Activated T-helper 1 cell treated with anti-CD3 and anti-CD28 coated beads, Interleukin-2, amount 50 U/mL, for 16 hours (primary cell): ENCODE data around the gene GYS1.

ENCODE experiments used
- DNase-seq, 2 donors: peaks; one replicate each; pipeline ENCODE4 v3.0.0-alpha.2; 2020; ENCODE audit warnings: low read depth in 1 of 2, low spot score in 1 of 2

Gene GYS1

GRCh38 chr19:48965040-48965805, 27.9 kb downstream of the GYS1 start, which contains the start of gene FTL:
Gene FTL (plus strand): TSS chr19:48965309. CDS start chr19:48965508, 199 bp downstream.
- peak; percentile 73 to 81 for DNase-seq

DNA sequence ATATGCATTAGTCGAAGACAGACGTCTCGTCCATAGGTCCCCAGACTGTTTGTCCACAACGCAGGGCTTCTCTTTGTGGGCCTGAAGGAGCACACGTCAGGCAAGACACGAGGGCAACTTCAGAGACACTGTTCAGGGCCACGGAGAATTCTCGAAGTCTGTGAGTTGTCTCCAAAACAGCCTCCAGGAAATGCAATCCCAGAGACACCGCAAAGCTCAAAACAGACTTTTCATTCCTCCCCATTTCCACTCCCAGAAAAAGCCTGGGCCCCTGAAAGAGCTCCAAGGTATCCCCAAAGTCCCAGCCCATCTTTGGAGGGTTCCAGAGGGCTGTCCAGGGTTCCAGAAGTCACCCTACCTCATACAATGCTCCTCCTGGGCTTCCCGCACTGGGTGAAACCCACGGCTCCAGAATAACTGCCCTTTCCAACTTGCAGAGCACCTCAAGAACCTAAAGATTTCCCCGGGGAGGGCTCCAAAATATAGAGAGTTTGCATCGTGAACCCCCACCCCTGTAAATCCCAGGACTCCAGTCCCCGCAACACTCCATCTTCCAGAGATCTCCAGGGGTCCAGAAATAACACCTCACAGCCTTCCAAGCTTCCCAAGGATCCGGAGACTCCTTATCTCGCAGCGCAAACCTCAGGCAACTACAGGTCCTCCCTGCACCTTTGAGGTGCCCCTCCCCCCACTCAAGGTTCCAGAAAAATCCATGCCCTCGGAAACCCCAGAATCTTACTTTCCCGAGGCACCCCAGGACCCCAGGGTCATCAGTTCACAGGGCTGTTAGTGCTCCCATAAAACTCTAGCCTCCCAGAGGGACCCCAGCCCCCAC, 28.7 kb downstream of the GYS1 start:
- DNase-seq = no peak

- peak; percentile 34 to 48 for DNase-seq
These were observed 29.5 kb downstream of the GYS1 start for GRCh38 chr19:48963371-48964204.

DNA sequence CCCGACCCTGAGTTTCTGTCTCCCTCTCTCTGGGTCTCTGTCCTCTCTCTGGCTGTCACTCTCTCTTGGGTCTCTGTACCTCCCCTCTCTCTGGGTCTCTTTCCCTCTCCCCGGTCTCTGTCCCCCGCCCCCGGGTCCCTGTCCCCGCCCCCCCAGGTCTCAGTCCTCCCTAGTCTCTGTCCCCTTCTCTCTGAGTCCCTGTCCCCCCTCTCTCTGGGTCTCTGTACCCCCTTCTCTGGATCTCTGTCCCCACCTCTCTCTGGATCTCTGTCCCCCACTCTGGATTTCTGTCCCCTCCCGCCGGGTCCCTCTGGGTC, 30.3 kb downstream of the GYS1 start:
- no peak for DNase-seq

GRCh38 chr19:48962029-48962848, 30.9 kb downstream of the GYS1 start:
- no peak for DNase-seq

- no peak for DNase-seq
These were observed 31.5 kb downstream of the GYS1 start for GRCh38 chr19:48961673-48962028.

DNA sequence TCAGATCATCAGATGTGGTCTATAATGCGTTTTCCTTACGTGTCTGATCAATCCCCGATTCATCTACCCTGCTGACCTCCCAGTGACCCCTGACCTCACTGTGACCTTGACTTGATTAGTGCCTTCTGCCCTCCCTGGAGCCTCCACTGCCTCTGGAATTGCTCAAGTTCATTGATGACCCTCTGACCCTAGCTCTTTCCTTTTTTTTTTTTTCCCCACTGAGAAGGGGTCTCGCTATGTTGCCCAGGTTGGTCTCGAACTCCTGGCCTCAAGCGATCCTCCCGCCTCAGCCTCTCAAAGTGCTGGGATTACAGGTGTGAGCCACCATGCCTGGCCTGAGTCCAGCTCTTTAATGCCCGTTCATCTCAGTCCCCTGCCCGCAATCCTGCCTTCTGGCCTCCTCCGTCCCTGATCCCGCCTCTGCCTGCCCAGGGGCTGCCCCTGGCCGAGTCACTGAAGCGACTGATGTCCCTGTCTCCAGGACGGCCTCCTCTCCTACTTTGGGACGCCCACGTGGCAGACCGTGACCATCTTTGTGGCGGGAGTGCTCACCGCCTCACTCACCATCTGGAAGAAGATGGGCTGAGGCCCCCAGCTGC, 32.0 kb downstream of the GYS1 start:
- DNase-seq = no peak

DNA sequence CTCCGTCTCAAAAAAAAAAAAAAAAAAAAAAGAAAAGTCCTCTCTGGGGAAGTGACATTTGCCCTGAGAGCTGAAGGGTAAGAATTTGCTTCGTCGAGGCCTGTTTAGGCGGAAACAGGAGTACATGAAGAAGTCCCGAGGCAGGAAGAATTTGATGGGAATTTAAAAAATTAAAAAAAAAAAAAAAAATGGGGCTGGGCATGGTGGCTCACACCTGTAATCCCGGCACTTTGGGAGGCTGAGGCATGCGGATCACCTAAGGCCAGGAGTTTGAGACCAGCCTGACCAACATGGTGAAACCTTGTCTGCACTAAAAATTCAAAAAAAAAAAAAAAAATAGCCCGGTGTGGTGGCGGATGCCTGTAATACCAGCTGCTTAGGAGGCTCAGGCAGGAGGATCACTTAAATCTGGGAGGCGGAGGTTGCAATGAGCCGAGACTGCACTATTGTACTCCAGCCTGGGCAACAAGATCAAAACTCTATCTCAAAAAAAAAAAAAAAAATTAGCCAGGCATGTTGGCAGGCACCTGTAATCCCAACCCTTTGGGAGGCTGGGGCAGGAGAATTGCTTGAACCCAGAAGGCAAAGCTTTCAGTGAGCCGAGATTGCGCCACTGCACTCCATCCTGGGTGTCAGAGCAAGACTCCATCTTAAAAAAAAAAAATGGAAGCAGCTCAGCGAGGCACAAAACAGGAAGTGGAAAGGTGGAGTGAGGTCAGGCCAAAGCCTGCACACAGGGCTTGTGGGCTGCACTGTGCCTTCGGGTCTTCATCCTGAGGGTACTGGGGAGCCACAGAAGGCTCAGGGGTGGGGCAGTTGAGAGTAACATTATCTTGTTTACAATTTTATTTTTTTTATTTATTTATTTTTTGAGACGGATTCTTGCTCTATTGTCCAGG, 33.5 kb downstream of the GYS1 start:
- DNase-seq = no peak

DNA sequence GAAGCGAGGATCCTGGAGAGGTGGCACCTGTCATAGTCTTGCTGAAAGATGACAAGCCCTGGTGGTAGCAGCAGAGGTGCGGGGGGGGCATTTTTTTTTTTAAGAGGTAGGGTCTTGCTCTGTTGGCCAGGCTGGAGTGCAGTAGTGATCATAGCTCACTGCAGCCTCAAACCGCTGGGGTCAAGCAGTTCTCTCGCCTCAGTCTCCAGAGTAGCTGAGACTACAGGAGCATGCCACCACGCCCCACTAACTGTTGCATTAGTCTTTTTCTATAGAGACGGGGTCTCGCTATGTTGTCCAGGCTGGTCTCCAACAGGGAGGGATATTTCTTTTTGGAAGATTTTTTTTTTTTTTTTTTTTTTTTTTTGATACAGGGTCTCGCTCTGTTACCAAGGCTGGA, 35.1 kb downstream of the GYS1 start:
- no peak for DNase-seq

DNA sequence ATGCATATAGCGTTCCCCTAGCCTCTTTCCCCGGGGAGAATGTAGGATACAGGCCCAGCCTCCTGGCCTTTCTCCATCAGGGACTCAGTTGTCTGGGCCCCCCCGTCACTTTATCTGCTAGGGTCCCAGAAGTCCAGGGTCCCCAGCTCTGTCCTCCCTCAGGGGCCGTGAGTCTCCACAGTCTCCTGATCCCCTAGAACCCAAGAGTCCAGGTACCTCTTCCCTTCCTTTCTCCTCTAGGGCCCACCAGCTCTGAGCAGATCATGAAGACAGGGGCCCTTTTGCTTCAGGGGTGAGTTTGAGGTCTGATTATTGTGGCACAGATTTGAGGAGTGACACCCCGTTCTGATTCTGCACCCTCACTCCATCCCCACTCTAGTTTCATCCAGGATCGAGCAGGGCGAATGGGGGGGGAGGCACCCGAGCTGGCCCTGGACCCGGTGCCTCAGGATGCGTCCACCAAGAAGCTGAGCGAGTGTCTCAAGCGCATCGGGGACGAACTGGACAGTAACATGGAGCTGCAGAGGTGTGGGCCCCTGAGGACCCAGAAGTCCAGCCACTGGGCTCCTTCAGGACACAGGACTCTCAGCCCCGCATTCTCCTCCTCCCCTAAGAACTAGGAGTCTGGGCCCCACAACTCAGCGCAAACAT, 37.7 kb downstream of the GYS1 start:
- DNase-seq = no peak

DNA sequence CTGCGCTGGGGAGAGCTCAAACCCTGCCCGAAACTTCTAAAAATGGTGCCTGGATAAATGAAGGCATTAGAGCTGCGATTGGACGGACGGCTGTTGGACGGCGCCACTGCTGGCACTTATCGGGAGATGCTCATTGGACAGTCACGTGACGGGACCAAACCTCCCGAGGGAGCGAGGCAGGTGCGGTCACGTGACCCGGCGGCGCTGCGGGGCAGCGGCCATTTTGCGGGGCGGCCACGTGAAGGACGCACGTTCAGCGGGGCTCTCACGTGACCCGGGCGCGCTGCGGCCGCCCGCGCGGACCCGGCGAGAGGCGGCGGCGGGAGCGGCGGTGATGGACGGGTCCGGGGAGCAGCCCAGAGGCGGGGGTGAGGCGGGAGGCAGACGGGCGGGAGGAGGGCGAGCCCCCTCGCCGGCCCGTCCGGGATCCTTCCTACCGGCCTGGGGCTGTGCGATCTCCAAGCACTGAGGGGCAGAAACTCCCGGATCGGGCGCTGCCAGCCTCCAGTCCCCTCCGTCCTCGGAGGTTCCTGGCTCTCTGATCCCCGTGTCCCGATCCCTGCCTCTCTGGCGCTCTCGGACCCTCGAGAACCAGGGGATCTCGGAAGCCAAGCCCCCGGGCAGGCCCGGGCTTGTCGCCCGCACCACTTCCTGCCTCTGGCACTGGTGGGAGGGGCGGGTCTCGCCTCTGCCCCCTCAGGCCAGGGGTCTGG, 38.4 kb downstream of the GYS1 start, which contains the start of gene BAX:
TSS of gene BAX (plus strand) at position 281 of the 713 bp plus-strand sequence. CDS start at position 335, 54 bp downstream.
- DNase-seq = peak; percentile 71 to 85

GRCh38 chr19:48953990-48954594, 39.0 kb downstream of the GYS1 start:
- DNase-seq = no peak

DNA sequence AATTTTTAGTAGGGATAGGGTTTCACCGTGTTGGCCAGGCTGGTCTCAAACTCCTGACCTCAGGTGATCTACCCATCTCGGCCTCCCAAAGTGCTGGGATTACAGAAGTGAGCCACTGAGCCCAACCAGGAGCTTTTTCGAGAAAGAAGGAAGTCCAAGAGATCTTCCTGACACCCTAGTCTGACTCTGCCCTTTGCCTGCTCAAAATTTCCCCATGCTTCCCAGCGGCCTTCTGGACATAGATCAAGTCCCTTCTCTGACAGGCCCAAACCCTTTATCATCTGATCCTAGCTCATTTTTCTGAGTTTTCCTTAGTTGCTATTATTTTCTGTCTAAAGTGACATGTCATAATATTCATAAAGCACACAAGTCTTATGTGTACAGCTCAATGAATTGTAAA, 40.0 kb downstream of the GYS1 start:
- no peak for DNase-seq

GRCh38 chr19:48950830-48951519, 42.1 kb downstream of the GYS1 start:
- no peak for DNase-seq

DNA sequence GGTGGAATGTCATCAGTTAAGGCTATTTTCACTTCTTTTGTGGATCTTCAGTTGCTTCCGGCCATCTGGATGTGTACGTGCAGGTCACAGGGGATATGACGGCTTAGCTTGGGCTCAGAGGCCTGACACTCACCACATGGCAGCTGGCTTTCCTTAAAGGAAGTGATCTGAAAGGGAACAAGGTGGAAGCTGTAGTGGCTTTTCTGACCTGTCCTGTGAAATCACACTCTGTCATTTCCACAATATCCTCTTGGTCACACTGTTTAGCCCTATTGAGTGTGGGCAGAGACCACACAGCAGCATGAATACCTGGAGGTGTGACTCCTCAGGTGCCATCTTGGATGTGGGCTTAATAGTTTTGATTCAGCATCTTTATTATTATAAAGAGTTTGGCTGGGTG, 43.0 kb downstream of the GYS1 start:
- no peak for DNase-seq

DNA sequence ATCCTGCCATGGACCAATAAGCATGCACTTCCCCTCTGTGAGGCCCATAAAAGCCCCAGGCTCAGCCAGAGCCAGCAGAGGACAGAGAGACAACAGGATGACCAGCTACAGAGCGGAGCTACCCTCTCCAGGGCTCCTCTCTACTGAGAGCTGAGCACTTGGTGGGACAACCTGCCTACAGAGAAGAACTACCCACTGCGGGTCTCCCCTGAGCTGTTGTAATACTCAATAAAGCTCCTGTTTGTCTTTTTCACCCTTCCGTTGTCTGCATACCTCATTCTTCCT, 45.9 kb downstream of the GYS1 start:
- DNase-seq = no peak

DNA sequence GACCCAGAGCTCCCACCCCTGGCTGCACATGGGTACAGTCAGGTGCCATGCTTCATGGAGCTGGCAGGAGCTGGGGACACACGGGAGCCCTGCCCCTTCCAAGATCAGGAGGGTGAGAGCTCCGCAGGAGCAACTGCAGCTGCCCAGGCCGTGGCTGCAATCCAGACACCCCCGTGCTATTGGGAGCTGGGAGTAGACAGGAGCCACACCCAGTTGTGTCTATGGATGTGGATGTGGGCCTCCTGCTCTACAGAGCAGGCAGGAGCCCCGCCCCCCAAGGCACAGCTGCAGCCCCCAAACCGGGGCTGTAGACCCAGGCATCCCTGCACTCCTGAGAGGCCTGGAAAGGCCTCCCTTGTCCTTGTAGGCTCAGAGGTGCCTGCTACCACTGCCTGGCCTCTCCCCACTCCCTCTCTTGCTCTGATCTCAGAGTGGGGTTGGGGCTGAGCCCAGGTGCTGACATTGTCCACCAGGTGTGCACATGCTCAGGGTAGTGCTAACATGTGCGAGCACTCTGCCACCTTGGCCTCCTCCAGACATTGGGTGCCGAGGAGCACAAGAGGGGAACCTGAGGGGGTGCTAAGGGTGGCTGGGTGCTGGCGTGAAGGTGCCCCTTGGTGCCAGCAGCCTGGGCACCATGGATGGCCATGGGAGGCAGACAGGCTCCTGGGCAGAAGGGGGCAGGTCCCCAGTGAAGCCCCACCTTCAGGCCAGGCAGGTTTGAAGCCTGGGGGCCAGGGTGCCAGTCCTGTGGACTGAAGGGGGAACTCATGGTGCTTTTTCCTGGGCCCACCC, 46.4 kb downstream of the GYS1 start:
- DNase-seq = no peak
